SK-N-SH treated with all-trans-retinoic acid at 6 μM for 48 hours (cell line): ENCODE results near the gene CHMP1A.

Source experiments
- ATAC-seq: fragments of 200-7000 bp; cut with Tn5 transposase; 3 replicates; pipeline ENCODE4 v1.9.1; 2020; ENCODE audit warnings: mild to moderate bottlenecking, moderate library complexity
- BACH2 ChIP-seq: fragments of 250-450 bp; sonication (Bioruptor Pico); IDR thresholded peaks from 2 replicates; pipeline ENCODE4 v1.9.0; 2021; ENCODE audit warnings: mild to moderate bottlenecking, borderline replicate concordance
- CSDC2 ChIP-seq: fragments of 250-450 bp; sonication (Bioruptor Pico); IDR thresholded peaks from 2 replicates; pipeline ENCODE4 v1.5.0; 2020; ENCODE audit warnings: mild to moderate bottlenecking, moderate library complexity
- CSRNP3 ChIP-seq: fragments of 250-450 bp; sonication (Bioruptor Pico); IDR thresholded peaks from 2 replicates; pipeline ENCODE4 v1.5.1; 2021; ENCODE audit warnings: mild to moderate bottlenecking, moderate library complexity
- ESRRG ChIP-seq: fragments of 250-450 bp; sonication (Bioruptor Pico); IDR thresholded peaks from 2 replicates; pipeline ENCODE4 v1.6.1; 2021; ENCODE audit warnings: mild to moderate bottlenecking
- GLIS3 ChIP-seq: fragments of 250-450 bp; sonication (Bioruptor Pico); IDR thresholded peaks from 2 replicates; pipeline ENCODE4 v1.5.0; 2020; ENCODE audit warnings: mild to moderate bottlenecking, moderate library complexity
- OSR1 ChIP-seq: fragments of 250-450 bp; sonication (Bioruptor Pico); IDR thresholded peaks from 2 replicates; pipeline ENCODE4 v1.8.0; 2022; ENCODE audit warnings: moderate library complexity, mild to moderate bottlenecking, inconsistent platforms
- POU6F1 ChIP-seq: fragments of 250-450 bp; sonication (Bioruptor Pico); IDR thresholded peaks from 2 replicates; pipeline ENCODE4 v1.8.0; 2021; ENCODE audit warnings: low read depth, mild to moderate bottlenecking, moderate library complexity, borderline replicate concordance
- PPARA ChIP-seq: fragments of 250-450 bp; sonication (Bioruptor Pico); IDR thresholded peaks from 2 replicates; pipeline ENCODE4 v1.5.0; 2020; ENCODE audit warnings: mild to moderate bottlenecking, borderline replicate concordance
- RARB ChIP-seq: fragments of 250-450 bp; sonication (Bioruptor Pico); IDR thresholded peaks from 2 replicates; pipeline ENCODE4 v1.8.0; 2021; ENCODE audit warnings: mild to moderate bottlenecking, moderate library complexity
- SNAI2 ChIP-seq: fragments of 250-450 bp; sonication (Bioruptor Pico); IDR thresholded peaks from 2 replicates; pipeline ENCODE4 v1.5.0; 2020; ENCODE audit warnings: mild to moderate bottlenecking, moderate library complexity
- TCF4 ChIP-seq: fragments of 250-450 bp; sonication (Bioruptor Pico); IDR thresholded peaks from 2 replicates; pipeline ENCODE4 v1.8.0; 2021; ENCODE audit warnings: mild to moderate bottlenecking, moderate library complexity, borderline replicate concordance
- TOX ChIP-seq: fragments of 250-450 bp; sonication (Bioruptor Pico); IDR thresholded peaks from 2 replicates; pipeline ENCODE4 v1.8.0; 2021; ENCODE audit warnings: mild to moderate bottlenecking, moderate library complexity, borderline replicate concordance
- TSHZ2 ChIP-seq: fragments of 250-450 bp; sonication (Bioruptor Pico); IDR thresholded peaks from 2 replicates; pipeline ENCODE4 v1.5.0; 2020; ENCODE audit warnings: mild to moderate bottlenecking, moderate library complexity
- ZC3H10 ChIP-seq: fragments of 250-450 bp; sonication (Bioruptor Pico); IDR thresholded peaks from 2 replicates; pipeline ENCODE4 v1.5.1; 2021; ENCODE audit warnings: mild to moderate bottlenecking, moderate library complexity
- ZFP3 ChIP-seq: fragments of 250-450 bp; sonication (Bioruptor Pico); IDR thresholded peaks from 2 replicates; pipeline ENCODE4 v1.5.0; 2020; ENCODE audit warnings: mild to moderate bottlenecking, moderate library complexity
- ZFP30 ChIP-seq: fragments of 450-650 bp; formaldehyde crosslinking; IDR thresholded peaks from 2 replicates; pipeline ENCODE4 v1.5.0; 2022; ENCODE audit warnings: mild to moderate bottlenecking, moderate library complexity
- ZNF565 ChIP-seq: fragments of 450-650 bp; formaldehyde crosslinking; conservative IDR thresholded peaks from 2 replicates; pipeline ENCODE4 v1.5.0; 2020; ENCODE audit warnings: low read depth, mild to moderate bottlenecking, moderate library complexity
- ZNF70 ChIP-seq: fragments of 450-650 bp; formaldehyde crosslinking; IDR thresholded peaks from 2 replicates; pipeline ENCODE4 v1.5.0; 2020; ENCODE audit warnings: mild to moderate bottlenecking, moderate library complexity
- ZNF8 ChIP-seq: fragments of 450-650 bp; formaldehyde crosslinking; IDR thresholded peaks from 2 replicates; pipeline ENCODE4 v1.5.0; 2020; ENCODE audit warnings: mild to moderate bottlenecking, moderate library complexity

CHMP1A gene

GRCh38 chr16:89704281-89704680, 46.8 kb upstream of the CHMP1A start:
- TF ChIP-seq ZC3H10 (CRISPR knock-in tag) (no peak), SNAI2 (CRISPR knock-in tag) (no peak), ZFP30 (no peak), ZNF565 (CRISPR knock-in tag) (no peak), CSDC2 (CRISPR knock-in tag) (no peak), GLIS3 (no peak), RARB (CRISPR knock-in tag) (no peak), ESRRG (CRISPR knock-in tag) (no peak), ZFP3 (CRISPR knock-in tag) (no peak), CSRNP3 (no peak), TSHZ2 (CRISPR knock-in tag) (no peak), ZNF8 (CRISPR knock-in tag) (no peak), TOX (no peak)
- no peak for ATAC-seq

GRCh38 chr16:89701425-89702406, 44.2 kb upstream of the CHMP1A start, which contains the start of gene SPATA2L:
SPATA2L (minus strand) TSS chr16:89701705; CDS start chr16:89701232, 473 bp downstream.
- peak; percentile 66 for ATAC-seq
- TF ChIP-seq RARB (CRISPR knock-in tag) (no peak), SNAI2 (CRISPR knock-in tag) (peak; percentile 28; the same call in 1 of the 2 replicates)

GRCh38 chr16:89700649-89701424, 43.3 kb upstream of the CHMP1A start:
- ATAC-seq: peak; percentile 54
- TF ChIP-seq PPARA (CRISPR knock-in tag) (no peak), ZFP30 (no peak), TCF4 (CRISPR knock-in tag) (no peak), CSDC2 (CRISPR knock-in tag) (no peak), BACH2 (no peak), ZNF565 (CRISPR knock-in tag) (no peak), ZNF8 (CRISPR knock-in tag) (no peak)

GRCh38 chr16:89700100-89700648, 42.7 kb upstream of the CHMP1A start:
- ATAC-seq: peak; percentile 73
- 0 out of 2 replicates have a peak, but pooled peaks have one; percentile 27 for TF ChIP-seq ZC3H10 (CRISPR knock-in tag)
- TF ChIP-seq PPARA (CRISPR knock-in tag): peak; percentile 84; the same call in 1 of the 2 replicates
- peak; percentile 70 for TF ChIP-seq CSDC2 (CRISPR knock-in tag)
- TF ChIP-seq ESRRG (CRISPR knock-in tag): no peak
- no peak for TF ChIP-seq CSRNP3
- peak; percentile 45; the same call in 1 of the 2 replicates for TF ChIP-seq ZNF70
- 0 out of 2 replicates have a peak, but pooled peaks have one; percentile 47 for TF ChIP-seq TSHZ2 (CRISPR knock-in tag)
- no peak for TF ChIP-seq ZNF8 (CRISPR knock-in tag)
- TF ChIP-seq ZFP3 (CRISPR knock-in tag): peak; percentile 68
- TF ChIP-seq TOX: no peak
- TF ChIP-seq OSR1 (CRISPR knock-in tag): no peak
- no peak for TF ChIP-seq RARB (CRISPR knock-in tag)
- TF ChIP-seq POU6F1 (CRISPR knock-in tag): no peak
